Keratinocyte (primary cell): ENCODE results near the gene AKIRIN1. TPM values are rescaled to one million over a fixed set of nuclear protein-coding genes. Genes with fewer than 3 reads are reported as not detected.

ENCODE experiments used
- DNase-seq: peaks from one replicate; pipeline ENCODE4 v3.0.0-alpha.2; 2011; ENCODE audit warnings: low read depth, missing footprints, low spot score
- FAIRE-seq: peaks from 2 replicates; lab custom pipeline; 2011; peaks lifted over from hg19 to GRCh38; lab: Jason Lieb, UNC
- H2AFZ ChIP-seq: 2 replicates; pipeline ENCODE4 v1.6.0; 2012; ENCODE audit warnings: low read length, control low read depth, inconsistent platforms; ENCODE audit not compliant: control insufficient read depth
- H3K27ac ChIP-seq: 2 replicates; pipeline ENCODE4 v1.5.1; 2011; ENCODE audit warnings: low read length; ENCODE audit not compliant: control insufficient read depth, insufficient read depth
- H3K27me3 ChIP-seq: 3 replicates; pipeline ENCODE4 v1.6.0; 2011; ENCODE audit warnings: low read length; ENCODE audit not compliant: control insufficient read depth, insufficient read depth; ENCODE audit errors: extremely low read depth
- H3K36me3 ChIP-seq, 2 experiments: 2 replicates in 1 of 2; 3 replicates in 1 of 2; pipeline ENCODE4 v1.5.1; 2011; ENCODE audit warnings: low read length in 2 of 2, mild to moderate bottlenecking in 1 of 2; ENCODE audit not compliant: control insufficient read depth in 2 of 2, insufficient read depth in 2 of 2; ENCODE audit errors: extremely low read depth in 1 of 2
- H3K4me1 ChIP-seq: 3 replicates; pipeline ENCODE4 v1.5.1; 2011; ENCODE audit warnings: low read length; ENCODE audit not compliant: control insufficient read depth, insufficient read depth; ENCODE audit errors: extremely low read depth
- H3K4me2 ChIP-seq: 3 replicates; pipeline ENCODE4 v1.6.0; 2011; ENCODE audit warnings: low read depth, low read length; ENCODE audit not compliant: control insufficient read depth, insufficient read depth; ENCODE audit errors: extremely low read depth
- H3K4me3 ChIP-seq, 3 experiments: fragments of 200-600 bp in 1 of 3; sonication (generic) in 1 of 3; 2 replicates in 2 of 3; 3 replicates in 1 of 3; pipeline ENCODE4 v1.5.1; 2011 to 2016; ENCODE audit warnings: low read length in 3 of 3, mild to moderate bottlenecking in 3 of 3, control low read depth in 2 of 3, inconsistent platforms in 1 of 3, low read depth in 1 of 3, mixed read lengths in 1 of 3, mixed run types in 1 of 3, moderate library complexity in 1 of 3; ENCODE audit not compliant: control insufficient read depth in 2 of 3, insufficient read depth in 2 of 3; ENCODE audit errors: extremely low read depth in 1 of 3
- H3K79me2 ChIP-seq: 2 replicates; pipeline ENCODE4 v1.6.0; 2012; ENCODE audit warnings: low read length; ENCODE audit not compliant: control insufficient read depth, insufficient read depth
- H3K9ac ChIP-seq: 3 replicates; pipeline ENCODE4 v1.6.0; 2011; ENCODE audit warnings: low read length; ENCODE audit not compliant: control insufficient read depth, insufficient read depth; ENCODE audit errors: extremely low read depth
- H3K9me1 ChIP-seq: 3 replicates; pipeline ENCODE4 v1.6.0; 2011; ENCODE audit warnings: low read length; ENCODE audit not compliant: control insufficient read depth, insufficient read depth; ENCODE audit errors: extremely low read depth
- H3K9me3 ChIP-seq: 2 replicates; pipeline ENCODE4 v1.5.1; 2012; ENCODE audit warnings: low read depth, low read length; ENCODE audit not compliant: control insufficient read depth
- H4K20me1 ChIP-seq: 3 replicates; pipeline ENCODE4 v1.6.0; 2011; ENCODE audit warnings: low read length; ENCODE audit not compliant: control insufficient read depth, insufficient read depth; ENCODE audit errors: extremely low read depth
- CTCF ChIP-seq, 3 experiments: IDR thresholded peaks in 1 of 3; conservative IDR thresholded peaks in 1 of 3; optimal IDR thresholded peaks in 1 of 3; 2 replicates in 2 of 3; 3 replicates in 1 of 3; pipeline versions ENCODE3 to v1.5.1; 2011; ENCODE audit warnings: low read length in 3 of 3, mild to moderate bottlenecking in 3 of 3, moderate library complexity in 2 of 3, control low read depth in 1 of 3, inconsistent platforms in 1 of 3; ENCODE audit not compliant: insufficient read depth in 2 of 3; ENCODE audit errors: extremely low read depth in 1 of 3
- EZH2 ChIP-seq: IDR thresholded peaks from one replicate; pipeline ENCODE4 v1.6.1; 2012; ENCODE audit warnings: inconsistent platforms, mild to moderate bottlenecking, low read length, moderate library complexity
- dilution Hi-C: fragments of 300-500 bp; cut with MboI; formaldehyde crosslinking; loops from one replicate; pipeline ENCODE4 v1.7.0; 2020; ENCODE audit warnings: low sequenced_read_pairs; ENCODE audit not compliant: extremely low pct_ligation_motif_present
- polyA plus RNA-seq, 5 experiments: library from polyadenylated mRNA; depleted of rRNA in 3 of 5; stranded (reverse) in 3 of 5; stranded (forward) in 1 of 5; unstranded in 1 of 5; fragments of >200 nt; gene quantifications; 1 replicate in 1 of 5; 2 replicates in 3 of 5; 3 replicates in 1 of 5; pipeline versions ENCODE4 v1.2.1 to v1.2.3, GENCODE V29; 2011 to 2012; ENCODE audit warnings: missing spikeins in 2 of 5, low read depth in 1 of 5, low replicate concordance in 1 of 5

AKIRIN1 gene
- polyA plus RNA-seq, 1 donor (not counting 4 experiments of a cell fraction or from before 2014, with no cell fraction given), result 111 TPM

GRCh38 chr1:39034114-39034654, 43.1 kb downstream of the AKIRIN1 start:
- Histone ChIP-seq H3K79me2 (peaks cover 33% of the 10 kb centered on the region), H4K20me1 (no peaks in the 10 kb centered on the region), H3K9ac (no peak overlapping the region), H3K4me3 (no peak overlapping the region), H3K4me2 (no peak overlapping the region), H3K4me1 (no peaks in the 10 kb centered on the region), H3K9me3 (no peaks in the 10 kb centered on the region), H2AFZ (no peak overlapping the region), H3K36me3 (peaks cover 16 to 18% of the 10 kb centered on the region in 2 experiments), H3K9me1 (no peaks in the 10 kb centered on the region), H3K27me3 (no peaks in the 10 kb centered on the region), H3K27ac (no peak overlapping the region)
- FAIRE-seq (no peak), DNase-seq (no peak)
- TF ChIP-seq CTCF (optimal IDR thresholded peaks at IDR 0.05 in 1 of 3, IDR thresholded peaks at IDR 0.05 in 1 of 3, conservative IDR thresholded peaks at IDR 0.05 in 1 of 3; ENCODE audit: extremely low read depth in 1 of 3, insufficient read depth in 2 of 3, low read length in 3 of 3), result no peak
- TF ChIP-seq EZH2, result no peak
- dilution Hi-C loops, result no loop called here

GRCh38 chr1:39036678-39037077, 45.6 kb downstream of the AKIRIN1 start:
- dilution Hi-C loops, result no loop called here
- FAIRE-seq (no peak), DNase-seq (no peak)
- Histone ChIP-seq H3K4me1 (no peaks in the 10 kb centered on the region), H2AFZ (no peak overlapping the region), H3K4me3 (no peak overlapping the region), H3K36me3 (peaks cover 12% of the 10 kb centered on the region in 2 experiments), H3K79me2 (peaks cover 13% of the 10 kb centered on the region), H3K9ac (no peak overlapping the region), H3K9me3 (no peaks in the 10 kb centered on the region), H4K20me1 (no peaks in the 10 kb centered on the region), H3K4me2 (no peak overlapping the region), H3K9me1 (no peaks in the 10 kb centered on the region), H3K27ac (no peak overlapping the region), H3K27me3 (no peaks in the 10 kb centered on the region)
- TF ChIP-seq CTCF (optimal IDR thresholded peaks at IDR 0.05 in 1 of 3, IDR thresholded peaks at IDR 0.05 in 1 of 3, conservative IDR thresholded peaks at IDR 0.05 in 1 of 3; ENCODE audit: extremely low read depth in 1 of 3, insufficient read depth in 2 of 3, low read length in 3 of 3) (no peak), EZH2 (no peak)
